Panc1 (cell line): ENCODE measurements around the gene ZDHHC11B. TPM values are rescaled to one million over a fixed set of nuclear protein-coding genes. Genes with fewer than 3 reads are reported as not detected.

Experiments used
- ATAC-seq: fragments of 200-7000 bp; cut with Tn5 transposase; 2 replicates; pipeline ENCODE4 v1.9.1; 2020; ENCODE audit warnings: mild to moderate bottlenecking, moderate library complexity
- BruUV-seq: library from RNA; stranded (reverse); fragments of 400-500 nt; replicated peaks from 2 replicates; lab custom pipeline; 2021; lab: Mats Ljungman, UMichigan
- CTCF ChIA-PET: fragments of 300-600 bp; sonication (Branson Sonifier 250); formaldehyde crosslinking; loops from one replicate; lab custom pipeline; 2022; ENCODE audit warnings: antibody characterized with exemption; lab: Charles Lee
- POLR2A ChIA-PET: fragments of 300-600 bp; sonication (Branson Sonifier 250); formaldehyde crosslinking; loops from one replicate; lab custom pipeline; 2022; ENCODE audit warnings: antibody characterized with exemption; lab: Charles Lee
- DNase-seq: peaks from one replicate; pipeline ENCODE4 v3.0.0-alpha.2; 2010; ENCODE audit warnings: low read depth, low spot score
- H3K27ac ChIP-seq: 2 replicates; pipeline ENCODE4 v1.5.1; 2011; ENCODE audit warnings: mild to moderate bottlenecking, low read length, inconsistent platforms
- H3K27me3 ChIP-seq: fragments of 200-500 bp; sonication (Bioruptor generic); 2 replicates; pipeline ENCODE4 v1.6.0; 2014; ENCODE audit warnings: low read length, inconsistent platforms; ENCODE audit not compliant: control insufficient read depth, insufficient read depth
- H3K36me3 ChIP-seq: fragments of 200-500 bp; sonication (Bioruptor generic); 2 replicates; pipeline ENCODE4 v1.5.1; 2014; ENCODE audit warnings: inconsistent platforms, mild to moderate bottlenecking, low read length, moderate library complexity; ENCODE audit not compliant: control insufficient read depth, insufficient read depth
- H3K4me1 ChIP-seq: 2 replicates; pipeline ENCODE4 v1.5.1; 2011; ENCODE audit warnings: inconsistent platforms, mild to moderate bottlenecking, low read length, moderate library complexity; ENCODE audit not compliant: control insufficient read depth, insufficient read depth
- H3K4me3 ChIP-seq, 2 experiments: 2 replicates each; pipeline ENCODE4 v1.5.1; 2011 to 2012; ENCODE audit warnings: low read depth in 2 of 2, low read length in 2 of 2, mild to moderate bottlenecking in 2 of 2, inconsistent platforms in 1 of 2, moderate library complexity in 1 of 2
- H3K9me3 ChIP-seq: fragments of 200-500 bp; sonication (Bioruptor generic); 2 replicates; pipeline ENCODE4 v1.5.1; 2014; ENCODE audit warnings: low read depth, mild to moderate bottlenecking, inconsistent platforms, low read length, moderate library complexity; ENCODE audit not compliant: control insufficient read depth, insufficient read depth
- CTCF ChIP-seq: fragments of 450-650 bp; IDR thresholded peaks from 2 replicates; pipeline ENCODE4 v1.5.1; 2017; ENCODE audit warnings: mild to moderate bottlenecking
- POLR2AphosphoS5 ChIP-seq: IDR thresholded peaks from 2 replicates; pipeline ENCODE4 v1.6.1; 2012; ENCODE audit warnings: mild to moderate bottlenecking, low read depth, low read length, moderate library complexity
- REST ChIP-seq, 2 experiments: IDR thresholded peaks; 2 replicates each; pipeline ENCODE4 v1.6.1; 2011 to 2012; ENCODE audit warnings: low read depth in 2 of 2, control low read depth in 1 of 2, low read length in 1 of 2, mild to moderate bottlenecking in 1 of 2, moderate library complexity in 1 of 2; ENCODE audit not compliant: insufficient read depth in 1 of 2
- SIN3A ChIP-seq: IDR thresholded peaks from 2 replicates; pipeline ENCODE4 v1.6.1; 2012; ENCODE audit warnings: low read depth, mild to moderate bottlenecking, low read length, moderate library complexity, borderline replicate concordance; ENCODE audit not compliant: insufficient read depth
- TCF7L2 ChIP-seq: IDR thresholded peaks from 2 replicates; pipeline ENCODE4 v1.6.1; 2011; ENCODE audit warnings: mild to moderate bottlenecking, low read depth, low read length, inconsistent platforms
- in situ Hi-C: cut with HindIII; loops from 2 replicates; pipeline ENCODE4 v1.10.0; 2016; ENCODE audit warnings: low sequenced_read_pairs, low pct_unique_long_range_greater_than_20kb
- intact Hi-C: fragments of 100-400 bp; cut with micrococcal nuclease; formaldehyde crosslinking; loops from one replicate; pipeline ENCODE4 v1.10.0; 2022; ENCODE audit not compliant: unreplicated experiment
- total RNA-seq: library from RNA; stranded (reverse); gene quantifications from one replicate; pipeline ENCODE4 v1.2.1, GENCODE V29; 2021; ENCODE audit not compliant: unreplicated experiment

The ZDHHC11B gene
- total RNA-seq, 1 experiment from 2014 or later, result 1.4 TPM

- H3K27me3 ChIP-seq, result no peaks in the 10 kb centered on the region
- intact Hi-C loops (no loop called here), in situ Hi-C loops (no loop called here)
- BruUV-seq, result no TSS peak
- H3K36me3 ChIP-seq, result no peaks in the 10 kb centered on the region
- ChIA-PET POLR2A (interaction anchor here (0.8 kb wide), 1 partner anchor 171 kb away, joined by 12 read pairs; no protein-coding TSS in a partner anchor), CTCF (no interaction called here)
- TF ChIP-seq POLR2AphosphoS5, result no peak
- no peak for TF ChIP-seq REST (IDR thresholded peaks at IDR 0.05; ENCODE audit: insufficient read depth in 1 of 2, low read depth in 2 of 2, low read length in 1 of 2)
- no peak for TF ChIP-seq SIN3A
- TF ChIP-seq TCF7L2, result no peak
- no peak for TF ChIP-seq CTCF
- H3K4me3 ChIP-seq, result no peak overlapping the region
- peaks cover 38% of the 10 kb centered on the region for H3K4me1 ChIP-seq
- DNase-seq (no peak), ATAC-seq (no peak)
- H3K9me3 ChIP-seq, result no peaks in the 10 kb centered on the region
- H3K27ac ChIP-seq, result no peak overlapping the region
Measured at GRCh38 chr5:675111-675870, 109.2 kb downstream of the ZDHHC11B start.

GRCh38 chr5:674630-675011, 109.9 kb downstream of the ZDHHC11B start:
- no peaks in the 10 kb centered on the region for H3K27me3 ChIP-seq
- peaks cover 45% of the 10 kb centered on the region for H3K4me1 ChIP-seq
- no peaks in the 10 kb centered on the region for H3K36me3 ChIP-seq
- ChIA-PET CTCF (no interaction called here), POLR2A (interaction anchor here (0.8 kb wide), 1 partner anchor 170 kb away, joined by 12 read pairs; no protein-coding TSS in a partner anchor)
- no TSS peak for BruUV-seq
- no peak for DNase-seq
- no peak overlapping the region for H3K27ac ChIP-seq
- in situ Hi-C loops (no loop called here), intact Hi-C loops (loop anchor here (5.0 kb wide), 1 partner anchor 228 kb away; no protein-coding TSS in a partner anchor)
- no peaks in the 10 kb centered on the region for H3K9me3 ChIP-seq
- peak; percentile 2; the same call in 1 of the 2 replicates for ATAC-seq
- H3K4me3 ChIP-seq, result no peak overlapping the region
- no peak for TF ChIP-seq TCF7L2
- no peak for TF ChIP-seq CTCF
- TF ChIP-seq SIN3A, result no peak
- no peak for TF ChIP-seq REST (IDR thresholded peaks at IDR 0.05; ENCODE audit: insufficient read depth in 1 of 2, low read depth in 2 of 2, low read length in 1 of 2)
- no peak for TF ChIP-seq POLR2AphosphoS5
